ENCODE measurements around the gene SYK. TPM values are rescaled to one million over a fixed set of nuclear protein-coding genes. Genes with fewer than 3 reads are reported as not detected.
A peak's percentile ranks its signal among the peaks of the same experiment; 100 is the strongest.
"Not testable (repeated sequence)": the region's sequence is repeated elsewhere in the genome, so short reads cannot be mapped to it uniquely, and the experiment has no call there.

SYK gene
- total RNA-seq, 1 donor from 2014 or later = 29.2 TPM

- peaks cover 1% of the 10 kb centered on the region for H3K36me3 ChIP-seq (ENCODE audit: control insufficient read depth, insufficient read depth, low read length)
- DNase-seq (ENCODE audit: low read depth) (peak; percentile 29), FAIRE-seq (no peak)
- no peak overlapping the region for H3K4me3 ChIP-seq (ENCODE audit: low read depth, low read length)
- no peak for TF ChIP-seq CTCF (IDR thresholded peaks at IDR 0.05; ENCODE audit: insufficient read depth, low read length, severe bottlenecking)
- H3K27me3 ChIP-seq (ENCODE audit: control insufficient read depth, insufficient read depth, low read length) = no peaks in the 10 kb centered on the region
These were observed 13.7 kb downstream of the SYK start for GRCh38 chr9:90815183-90815943.

- no peaks in the 10 kb centered on the region for H3K27me3 ChIP-seq (ENCODE audit: control insufficient read depth, insufficient read depth, low read length)
- TF ChIP-seq CTCF (IDR thresholded peaks at IDR 0.05; ENCODE audit: insufficient read depth, low read length, severe bottlenecking) = no peak
- FAIRE-seq (no peak), DNase-seq (ENCODE audit: low read depth) (no peak)
- H3K36me3 ChIP-seq (ENCODE audit: control insufficient read depth, insufficient read depth, low read length) = peaks cover 1% of the 10 kb centered on the region
- no peak overlapping the region for H3K4me3 ChIP-seq (ENCODE audit: low read depth, low read length)
These were observed 14.3 kb downstream of the SYK start for GRCh38 chr9:90815944-90816357.

GRCh38 chr9:90816690-90817089 lies 15.1 kb downstream of the SYK start:
- H3K27me3 ChIP-seq (ENCODE audit: control insufficient read depth, insufficient read depth, low read length) = no peaks in the 10 kb centered on the region
- no peak for TF ChIP-seq CTCF (IDR thresholded peaks at IDR 0.05; ENCODE audit: insufficient read depth, low read length, severe bottlenecking)
- no peak overlapping the region for H3K4me3 ChIP-seq (ENCODE audit: low read depth, low read length)
- peaks cover 1% of the 10 kb centered on the region for H3K36me3 ChIP-seq (ENCODE audit: control insufficient read depth, insufficient read depth, low read length)
- DNase-seq (ENCODE audit: low read depth) (no peak), FAIRE-seq (no peak)

- no peaks in the 10 kb centered on the region for H3K27me3 ChIP-seq (ENCODE audit: control insufficient read depth, insufficient read depth, low read length)
- peaks cover 1% of the 10 kb centered on the region for H3K36me3 ChIP-seq (ENCODE audit: control insufficient read depth, insufficient read depth, low read length)
- no peak for TF ChIP-seq CTCF (IDR thresholded peaks at IDR 0.05; ENCODE audit: insufficient read depth, low read length, severe bottlenecking)
- FAIRE-seq (no peak), DNase-seq (ENCODE audit: low read depth) (no peak)
- no peak overlapping the region for H3K4me3 ChIP-seq (ENCODE audit: low read depth, low read length)
These were observed 16.7 kb downstream of the SYK start for GRCh38 chr9:90818279-90818678.

- FAIRE-seq; DNase-seq (ENCODE audit: low read depth); H3K4me3 ChIP-seq (ENCODE audit: low read depth, low read length); H3K36me3 ChIP-seq (ENCODE audit: control insufficient read depth, insufficient read depth, low read length); H3K27me3 ChIP-seq (ENCODE audit: control insufficient read depth, insufficient read depth, low read length): not testable (repeated sequence)
These were observed 18.8 kb downstream of the SYK start for GRCh38 chr9:90820406-90820805.

- H3K27me3 ChIP-seq (ENCODE audit: control insufficient read depth, insufficient read depth, low read length); DNase-seq (ENCODE audit: low read depth); FAIRE-seq: not testable (repeated sequence)
These were observed 19.6 kb downstream of the SYK start for GRCh38 chr9:90821236-90821635.

GRCh38 chr9:90821697-90822096 lies 20.1 kb downstream of the SYK start:
- FAIRE-seq (no peak), DNase-seq (ENCODE audit: low read depth) (peak; percentile 61)
- Histone ChIP-seq H3K4me3 (ENCODE audit: low read depth, low read length) (no peak overlapping the region), H3K36me3 (ENCODE audit: control insufficient read depth, insufficient read depth, low read length) (peaks cover 1% of the 10 kb centered on the region), H3K27me3 (ENCODE audit: control insufficient read depth, insufficient read depth, low read length) (no peaks in the 10 kb centered on the region)
- no peak for TF ChIP-seq CTCF (IDR thresholded peaks at IDR 0.05; ENCODE audit: insufficient read depth, low read length, severe bottlenecking)

More at GRCh38 chr9:90821236-90821635, 19.6 kb downstream of the SYK start:
- not testable (repeated sequence) for H3K4me3 ChIP-seq (ENCODE audit: low read depth, low read length); H3K36me3 ChIP-seq (ENCODE audit: control insufficient read depth, insufficient read depth, low read length)

Data from bronchial epithelial cell (primary cell).